ENCODE results near the gene KHDRBS1. TPM values are rescaled to one million over a fixed set of nuclear protein-coding genes. Genes with fewer than 3 reads are reported as not detected.

The KHDRBS1 gene
- polyA plus RNA-seq, 1 of the 3 experiments (the other 2 are of a cell fraction), result 52.8 TPM

DNA sequence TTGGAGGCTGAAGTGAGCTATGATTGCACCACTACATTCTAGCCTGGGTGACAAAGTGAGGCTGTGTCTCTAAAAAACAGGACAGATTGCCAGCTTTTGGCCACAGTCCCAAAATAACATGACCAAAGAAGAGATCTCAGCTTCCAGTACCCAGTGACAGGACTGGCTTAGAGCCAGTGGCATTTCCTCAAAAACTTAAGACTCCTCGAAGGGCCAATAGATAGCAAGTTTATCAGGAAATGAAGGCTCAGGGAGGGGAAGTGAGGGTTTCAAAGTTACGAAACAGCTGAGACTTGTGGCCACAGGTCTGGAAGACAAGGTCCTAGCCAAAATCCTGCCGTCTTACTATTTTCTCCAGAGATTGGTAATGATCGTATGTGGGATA lies 52.8 kb downstream of the KHDRBS1 start:
- Histone ChIP-seq H3K27me3 (ENCODE audit: insufficient read depth) (no peaks in the 10 kb centered on the region), H2AFZ (ENCODE audit: low read depth) (no peak overlapping the region), H3F3A (replicated peaks; ENCODE audit: insufficient read depth) (peaks cover 72% of the 10 kb centered on the region), H3K79me2 (ENCODE audit: insufficient read depth) (no peaks in the 10 kb centered on the region), H3K9me3 (no peaks in the 10 kb centered on the region), H3K9ac (no peak overlapping the region), H3K4me2 (peak overlapping the region; percentile 57; the same call in 1 of the 2 replicates), H3K4me1 (ENCODE audit: control insufficient read depth in 1 of 2, insufficient read depth in 2 of 2, low read depth in 1 of 2, low read length in 1 of 2) (peaks cover 12 to 45% of the 10 kb centered on the region in 2 experiments; a peak in 3 of 4 replicates), H3K36me3 (replicated peaks in 1 of 2; ENCODE audit: control insufficient read depth in 1 of 2, insufficient read depth in 2 of 2, low read length in 1 of 2) (peaks cover 8 to 17% of the 10 kb centered on the region in 2 experiments), H3K4me3 (ENCODE audit: low read depth in 2 of 2, low read length in 1 of 2) (no peak overlapping the region), H4K20me1 (ENCODE audit: insufficient read depth) (peaks cover 22% of the 10 kb centered on the region), H3K9me2 (no peaks in the 10 kb centered on the region), H3K27ac (ENCODE audit: low read depth in 2 of 2, low read length in 1 of 2) (peak overlapping the region in 1 of 2 experiments; percentile 66; a peak in 2 of 4 replicates)
- WGBS (ENCODE audit: low lambda C conversion rate), result 6% methylated on average over 4 of the region's 4 CpGs
- CTCF ChIA-PET, result interaction anchor here (0.6 kb wide), 1 partner anchor 95 kb away, joined by 3 read pairs; no protein-coding TSS in a partner anchor
- DNase-seq, result no peak
- POLR2A ChIA-PET, result no interaction called here
- TF ChIP-seq SIN3A (IDR thresholded peaks at IDR 0.05; ENCODE audit: borderline replicate concordance, low read depth, low read length) (0 out of 2 replicates have a peak, but pooled peaks have one; percentile 45), GABPA (IDR thresholded peaks at IDR 0.05; ENCODE audit: low read depth) (peak; percentile 34; the same call in 1 of the 2 replicates), NFIC (IDR thresholded peaks at IDR 0.05; ENCODE audit: borderline replicate concordance) (peak; percentile 88), ELF1 (IDR thresholded peaks at IDR 0.05) (0 out of 2 replicates have a peak, but pooled peaks have one; percentile 10), EP300 (IDR thresholded peaks at IDR 0.05; ENCODE audit: borderline replicate concordance in 1 of 2, low read depth in 1 of 2, low read length in 1 of 2) (no peak), FOSL2 (IDR thresholded peaks at IDR 0.05; ENCODE audit: borderline replicate concordance, low read depth) (no peak), FOXM1 (IDR thresholded peaks at IDR 0.05; ENCODE audit: low read depth) (no peak), GATA2 (CRISPR knock-in tag; IDR thresholded peaks at IDR 0.05) (no peak), TCF12 (IDR thresholded peaks at IDR 0.05) (0 out of 2 replicates have a peak, but pooled peaks have one; percentile 19), JUND (IDR thresholded peaks at IDR 0.05) (0 out of 2 replicates have a peak, but pooled peaks have one; percentile 38), SMC3 (IDR thresholded peaks at IDR 0.05; ENCODE audit: low read depth, low read length) (no peak)
- TF ChIP-seq, protein P1, sequence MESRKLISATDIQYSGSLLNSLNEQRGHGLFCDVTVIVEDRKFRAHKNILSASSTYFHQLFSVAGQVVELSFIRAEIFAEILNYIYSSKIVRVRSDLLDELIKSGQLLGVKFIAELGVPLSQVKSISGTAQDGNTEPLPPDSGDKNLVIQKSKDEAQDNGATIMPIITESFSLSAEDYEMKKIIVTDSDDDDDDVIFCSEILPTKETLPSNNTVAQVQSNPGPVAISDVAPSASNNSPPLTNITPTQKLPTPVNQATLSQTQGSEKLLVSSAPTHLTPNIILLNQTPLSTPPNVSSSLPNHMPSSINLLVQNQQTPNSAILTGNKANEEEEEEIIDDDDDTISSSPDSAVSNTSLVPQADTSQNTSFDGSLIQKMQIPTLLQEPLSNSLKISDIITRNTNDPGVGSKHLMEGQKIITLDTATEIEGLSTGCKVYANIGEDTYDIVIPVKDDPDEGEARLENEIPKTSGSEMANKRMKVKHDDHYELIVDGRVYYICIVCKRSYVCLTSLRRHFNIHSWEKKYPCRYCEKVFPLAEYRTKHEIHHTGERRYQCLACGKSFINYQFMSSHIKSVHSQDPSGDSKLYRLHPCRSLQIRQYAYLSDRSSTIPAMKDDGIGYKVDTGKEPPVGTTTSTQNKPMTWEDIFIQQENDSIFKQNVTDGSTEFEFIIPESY (IDR thresholded peaks at IDR 0.05; ENCODE audit: borderline replicate concordance, low read depth), result no peak
- TF ChIP-seq, protein P2, sequence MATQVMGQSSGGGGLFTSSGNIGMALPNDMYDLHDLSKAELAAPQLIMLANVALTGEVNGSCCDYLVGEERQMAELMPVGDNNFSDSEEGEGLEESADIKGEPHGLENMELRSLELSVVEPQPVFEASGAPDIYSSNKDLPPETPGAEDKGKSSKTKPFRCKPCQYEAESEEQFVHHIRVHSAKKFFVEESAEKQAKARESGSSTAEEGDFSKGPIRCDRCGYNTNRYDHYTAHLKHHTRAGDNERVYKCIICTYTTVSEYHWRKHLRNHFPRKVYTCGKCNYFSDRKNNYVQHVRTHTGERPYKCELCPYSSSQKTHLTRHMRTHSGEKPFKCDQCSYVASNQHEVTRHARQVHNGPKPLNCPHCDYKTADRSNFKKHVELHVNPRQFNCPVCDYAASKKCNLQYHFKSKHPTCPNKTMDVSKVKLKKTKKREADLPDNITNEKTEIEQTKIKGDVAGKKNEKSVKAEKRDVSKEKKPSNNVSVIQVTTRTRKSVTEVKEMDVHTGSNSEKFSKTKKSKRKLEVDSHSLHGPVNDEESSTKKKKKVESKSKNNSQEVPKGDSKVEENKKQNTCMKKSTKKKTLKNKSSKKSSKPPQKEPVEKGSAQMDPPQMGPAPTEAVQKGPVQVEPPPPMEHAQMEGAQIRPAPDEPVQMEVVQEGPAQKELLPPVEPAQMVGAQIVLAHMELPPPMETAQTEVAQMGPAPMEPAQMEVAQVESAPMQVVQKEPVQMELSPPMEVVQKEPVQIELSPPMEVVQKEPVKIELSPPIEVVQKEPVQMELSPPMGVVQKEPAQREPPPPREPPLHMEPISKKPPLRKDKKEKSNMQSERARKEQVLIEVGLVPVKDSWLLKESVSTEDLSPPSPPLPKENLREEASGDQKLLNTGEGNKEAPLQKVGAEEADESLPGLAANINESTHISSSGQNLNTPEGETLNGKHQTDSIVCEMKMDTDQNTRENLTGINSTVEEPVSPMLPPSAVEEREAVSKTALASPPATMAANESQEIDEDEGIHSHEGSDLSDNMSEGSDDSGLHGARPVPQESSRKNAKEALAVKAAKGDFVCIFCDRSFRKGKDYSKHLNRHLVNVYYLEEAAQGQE (IDR thresholded peaks at IDR 0.05; ENCODE audit: low read depth, low read length), result no peak
- TF ChIP-seq, protein P3, sequence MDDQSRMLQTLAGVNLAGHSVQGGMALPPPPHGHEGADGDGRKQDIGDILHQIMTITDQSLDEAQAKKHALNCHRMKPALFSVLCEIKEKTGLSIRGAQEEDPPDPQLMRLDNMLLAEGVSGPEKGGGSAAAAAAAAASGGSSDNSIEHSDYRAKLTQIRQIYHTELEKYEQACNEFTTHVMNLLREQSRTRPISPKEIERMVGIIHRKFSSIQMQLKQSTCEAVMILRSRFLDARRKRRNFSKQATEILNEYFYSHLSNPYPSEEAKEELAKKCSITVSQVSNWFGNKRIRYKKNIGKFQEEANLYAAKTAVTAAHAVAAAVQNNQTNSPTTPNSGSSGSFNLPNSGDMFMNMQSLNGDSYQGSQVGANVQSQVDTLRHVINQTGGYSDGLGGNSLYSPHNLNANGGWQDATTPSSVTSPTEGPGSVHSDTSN (IDR thresholded peaks at IDR 0.05), result peak; percentile 39; the same call in 1 of the 2 replicates
- TF ChIP-seq, protein P4, sequence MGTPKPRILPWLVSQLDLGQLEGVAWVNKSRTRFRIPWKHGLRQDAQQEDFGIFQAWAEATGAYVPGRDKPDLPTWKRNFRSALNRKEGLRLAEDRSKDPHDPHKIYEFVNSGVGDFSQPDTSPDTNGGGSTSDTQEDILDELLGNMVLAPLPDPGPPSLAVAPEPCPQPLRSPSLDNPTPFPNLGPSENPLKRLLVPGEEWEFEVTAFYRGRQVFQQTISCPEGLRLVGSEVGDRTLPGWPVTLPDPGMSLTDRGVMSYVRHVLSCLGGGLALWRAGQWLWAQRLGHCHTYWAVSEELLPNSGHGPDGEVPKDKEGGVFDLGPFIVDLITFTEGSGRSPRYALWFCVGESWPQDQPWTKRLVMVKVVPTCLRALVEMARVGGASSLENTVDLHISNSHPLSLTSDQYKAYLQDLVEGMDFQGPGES (IDR thresholded peaks at IDR 0.05; ENCODE audit: low read depth, low read length), result no peak
- TF ChIP-seq, protein P5, sequence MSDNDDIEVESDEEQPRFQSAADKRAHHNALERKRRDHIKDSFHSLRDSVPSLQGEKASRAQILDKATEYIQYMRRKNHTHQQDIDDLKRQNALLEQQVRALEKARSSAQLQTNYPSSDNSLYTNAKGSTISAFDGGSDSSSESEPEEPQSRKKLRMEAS (IDR thresholded peaks at IDR 0.05; ENCODE audit: low read depth), result no peak
